ENCODE measurements around the gene NPTX1.

The NPTX1 gene

DNA sequence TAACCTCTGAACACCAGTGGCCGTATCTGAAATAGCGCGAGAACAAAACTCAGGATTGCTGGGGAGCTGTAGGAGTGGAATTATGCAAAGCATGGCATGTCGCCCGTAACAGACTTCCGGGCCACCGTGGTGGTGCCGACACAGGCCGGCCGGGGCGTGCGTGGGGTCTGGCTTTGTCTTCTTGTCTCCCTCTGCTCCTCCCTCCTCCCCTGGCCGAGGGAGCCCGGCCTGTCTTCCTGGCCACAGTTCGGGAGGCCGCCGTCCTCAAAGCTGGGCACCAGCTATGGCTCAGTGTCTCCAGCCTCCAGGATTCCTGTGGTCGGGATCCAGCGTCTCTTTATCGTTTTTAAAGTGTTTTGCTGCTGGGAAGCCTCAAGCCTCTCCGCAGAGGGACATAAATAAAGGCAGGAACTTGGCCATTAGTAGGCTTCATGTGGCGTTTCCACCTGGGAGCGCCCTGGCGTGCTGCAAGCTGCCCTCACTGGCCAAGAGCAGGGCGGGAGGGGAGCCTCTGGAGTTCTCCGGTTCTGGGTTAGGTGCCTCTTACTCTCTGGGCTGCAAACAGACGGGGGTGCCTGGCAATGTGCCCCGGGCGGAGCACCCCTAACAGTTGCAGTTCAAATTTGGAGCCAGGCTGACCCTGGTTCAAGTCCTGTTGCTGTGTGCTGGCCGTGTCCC, 22.0 kb upstream of the NPTX1 start:
- DNase-seq (ENCODE audit: insufficient read length, low spot score) (no peak), FAIRE-seq (no peak)
- TF ChIP-seq POLR2AphosphoS5 (IDR thresholded peaks at IDR 0.05; ENCODE audit: low read depth, low read length): no peak
- TF ChIP-seq POU2F2 (IDR thresholded peaks at IDR 0.05; ENCODE audit: low read depth, low read length): peak; percentile 42; the same call in 1 of the 2 replicates
- TF ChIP-seq POLR2A (IDR thresholded peaks at IDR 0.05; ENCODE audit: low read depth, low read length): no peak
- TF ChIP-seq PAX5 (IDR thresholded peaks at IDR 0.05; ENCODE audit: insufficient read depth, low read length, severe bottlenecking): no peak
- no peak for TF ChIP-seq SPI1 (IDR thresholded peaks at IDR 0.05; ENCODE audit: low read depth, low read length)

DNA sequence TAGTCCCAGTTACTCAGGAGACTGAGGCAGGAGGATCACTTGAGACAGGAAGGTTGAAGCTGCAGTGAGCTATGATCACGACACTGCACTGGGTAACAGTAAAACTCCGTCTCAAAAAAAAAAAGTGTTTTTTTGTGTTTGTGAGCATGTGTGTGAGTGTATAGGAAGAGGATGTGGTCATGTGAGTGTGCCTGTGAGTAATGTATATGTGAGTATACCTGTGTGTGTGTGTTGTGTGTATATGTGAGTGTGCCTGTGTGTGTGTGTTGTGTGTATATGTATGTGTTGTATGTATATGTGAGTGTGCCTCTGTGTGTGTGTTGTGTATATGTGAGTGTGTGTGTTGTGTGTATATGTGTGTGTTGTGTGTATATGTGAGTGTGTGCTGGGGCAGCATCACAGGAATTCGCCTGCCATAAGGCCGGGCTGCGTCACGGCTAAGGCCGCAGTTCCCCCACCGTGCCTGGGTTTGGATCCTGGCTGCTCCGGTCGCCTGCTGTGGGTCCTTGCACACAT, 21.4 kb upstream of the NPTX1 start:
- FAIRE-seq: peak; percentile 94
- TF ChIP-seq POU2F2 (IDR thresholded peaks at IDR 0.05; ENCODE audit: low read depth, low read length): no peak
- no peak for TF ChIP-seq PAX5 (IDR thresholded peaks at IDR 0.05; ENCODE audit: insufficient read depth, low read length, severe bottlenecking)
- no peak for DNase-seq (ENCODE audit: insufficient read length, low spot score)

DNA sequence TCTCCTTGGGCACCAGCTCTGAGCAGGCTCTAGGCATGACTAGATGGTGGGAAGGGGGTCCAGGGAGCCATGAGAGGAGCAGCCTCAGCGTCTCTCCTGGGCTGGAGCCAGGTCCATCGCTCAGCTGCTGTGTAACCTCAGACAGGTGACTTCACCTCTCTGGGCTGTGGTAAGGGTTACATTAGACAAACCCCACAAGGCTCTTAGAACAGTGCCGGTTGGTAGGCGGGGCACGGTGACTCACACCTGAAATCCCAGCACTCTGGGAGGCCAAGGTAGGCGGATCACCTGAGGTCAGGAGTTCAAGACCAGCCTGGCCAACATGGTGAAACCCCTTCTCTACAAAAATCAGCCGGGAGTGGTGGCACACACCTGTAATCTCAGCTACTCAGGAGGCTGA, 18.1 kb upstream of the NPTX1 start:
- TF ChIP-seq POLR2AphosphoS5 (IDR thresholded peaks at IDR 0.05; ENCODE audit: low read depth, low read length) (no peak), TAF1 (IDR thresholded peaks at IDR 0.05; ENCODE audit: low read depth, low read length) (no peak), PAX5 (IDR thresholded peaks at IDR 0.05; ENCODE audit: insufficient read depth, low read length, severe bottlenecking) (no peak)
- no peak for FAIRE-seq
- no peak for DNase-seq (ENCODE audit: insufficient read length, low spot score)

DNA sequence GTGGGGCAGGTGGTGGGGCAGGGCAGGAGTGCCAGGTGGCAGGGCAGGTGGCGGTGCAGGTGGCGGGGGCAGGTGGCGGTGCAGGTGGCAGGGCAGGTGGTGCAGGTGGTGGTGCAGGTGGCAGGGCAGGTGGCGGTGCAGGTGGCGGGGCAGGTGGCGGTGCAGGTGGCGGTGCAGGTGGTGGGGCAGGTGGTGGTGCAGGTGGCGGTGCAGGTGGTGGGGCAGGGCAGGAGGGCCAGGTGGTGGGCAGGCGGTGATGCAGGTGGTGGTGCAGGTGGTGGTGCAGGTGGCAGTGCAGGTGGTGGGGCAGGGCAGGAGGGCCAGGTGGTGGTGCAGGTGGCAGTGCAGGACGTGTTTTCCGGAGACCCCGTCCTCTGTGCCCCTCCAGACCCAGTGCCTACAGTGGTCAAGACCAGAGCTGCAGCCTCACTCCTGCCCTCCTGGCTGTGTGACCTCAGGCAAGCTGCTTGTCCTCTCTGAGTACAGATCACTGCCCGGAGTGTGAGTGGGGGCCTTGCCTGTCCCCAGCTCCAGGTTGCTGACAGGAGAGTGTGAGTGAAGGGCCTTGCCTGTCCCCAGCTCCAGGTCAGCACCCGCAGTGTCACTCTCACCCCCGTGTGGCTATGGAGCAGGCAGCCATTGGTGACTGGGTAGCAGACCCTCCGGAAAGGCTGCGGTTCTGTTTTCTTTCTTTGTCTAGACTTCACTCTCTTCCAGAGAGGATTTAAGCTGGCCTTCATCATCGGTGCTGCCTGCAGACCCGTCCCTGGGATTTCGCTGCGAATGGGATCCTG, 16.1 kb upstream of the NPTX1 start:
- DNase-seq (ENCODE audit: insufficient read length, low spot score) (no peak), FAIRE-seq (no peak)
- TF ChIP-seq POLR2A (IDR thresholded peaks at IDR 0.05; ENCODE audit: low read depth, low read length): no peak
- TF ChIP-seq TAF1 (IDR thresholded peaks at IDR 0.05; ENCODE audit: low read depth, low read length): no peak
- no peak for TF ChIP-seq POU2F2 (IDR thresholded peaks at IDR 0.05; ENCODE audit: low read depth, low read length)
- TF ChIP-seq SPI1 (IDR thresholded peaks at IDR 0.05; ENCODE audit: low read depth, low read length): no peak
- TF ChIP-seq POLR2AphosphoS5 (IDR thresholded peaks at IDR 0.05; ENCODE audit: low read depth, low read length): no peak
- no peak for TF ChIP-seq PAX5 (IDR thresholded peaks at IDR 0.05; ENCODE audit: insufficient read depth, low read length, severe bottlenecking)

DNA sequence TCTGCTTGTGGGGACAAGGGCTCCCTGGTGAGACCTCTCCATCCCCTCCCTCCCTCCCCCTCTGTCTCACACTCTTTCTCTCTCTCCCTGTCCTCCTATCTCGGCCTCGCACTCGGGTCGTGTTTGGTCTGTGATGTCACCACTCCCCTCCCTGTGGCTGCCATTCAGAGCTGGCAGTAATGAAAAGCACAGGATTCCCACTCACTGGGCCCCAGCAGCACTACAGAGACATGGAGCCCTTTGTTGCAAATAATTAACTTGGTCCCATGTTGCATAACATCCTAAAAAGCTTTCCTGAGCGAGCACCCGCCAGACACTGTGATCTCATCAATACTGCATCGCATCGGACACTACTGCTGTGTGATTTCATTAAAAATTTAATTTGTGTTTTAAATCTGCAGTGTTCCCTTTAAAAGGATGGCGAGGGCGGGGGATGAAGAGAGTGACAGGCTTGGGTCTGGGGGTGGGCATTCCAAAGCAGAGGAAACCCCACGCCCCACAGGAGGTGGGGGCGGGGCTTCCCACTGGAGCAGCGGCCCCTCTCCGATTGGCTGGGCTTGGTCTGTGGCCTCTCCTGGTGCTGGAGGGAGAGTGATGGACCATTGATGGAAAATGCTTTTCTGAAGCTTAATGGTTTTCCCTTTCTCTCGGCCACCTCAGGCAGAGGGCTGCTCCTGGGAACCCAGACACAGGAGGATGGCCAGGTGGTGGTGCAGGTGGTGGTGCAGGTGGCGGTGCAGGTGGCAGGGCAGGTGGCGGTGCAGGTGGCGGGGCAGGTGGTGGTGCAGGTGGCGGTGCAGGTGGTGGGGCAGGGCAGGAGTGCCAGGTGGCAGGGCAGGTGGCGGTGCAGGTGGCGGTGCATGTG, 15.3 kb upstream of the NPTX1 start:
- FAIRE-seq: no peak
- no peak for DNase-seq (ENCODE audit: insufficient read length, low spot score)
- TF ChIP-seq SPI1 (IDR thresholded peaks at IDR 0.05; ENCODE audit: low read depth, low read length) (no peak), TAF1 (IDR thresholded peaks at IDR 0.05; ENCODE audit: low read depth, low read length) (no peak), POLR2AphosphoS5 (IDR thresholded peaks at IDR 0.05; ENCODE audit: low read depth, low read length) (no peak), POLR2A (IDR thresholded peaks at IDR 0.05; ENCODE audit: low read depth, low read length) (no peak), POU2F2 (IDR thresholded peaks at IDR 0.05; ENCODE audit: low read depth, low read length) (no peak), PAX5 (IDR thresholded peaks at IDR 0.05; ENCODE audit: insufficient read depth, low read length, severe bottlenecking) (no peak)

DNA sequence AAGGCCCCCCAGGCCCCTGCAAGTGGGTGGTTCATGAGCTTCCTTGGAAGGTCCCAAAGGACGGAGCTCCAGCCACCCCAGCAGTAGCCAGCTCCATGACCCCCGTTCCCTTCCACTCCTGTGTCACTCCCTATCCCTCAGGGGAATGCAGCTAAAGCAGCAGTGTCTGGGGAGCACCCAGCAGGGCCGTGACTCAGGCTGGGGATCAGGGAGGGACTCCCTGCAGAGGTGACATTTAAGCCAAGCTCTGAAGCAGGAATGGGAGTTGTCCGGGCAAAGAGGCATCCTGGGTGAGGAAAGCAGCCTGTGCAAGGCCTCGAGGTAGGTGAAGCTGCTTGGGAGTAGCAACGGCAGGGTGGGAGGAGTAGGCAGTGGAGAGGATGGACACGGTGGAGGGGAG, 11.1 kb upstream of the NPTX1 start:
- FAIRE-seq (no peak), DNase-seq (ENCODE audit: insufficient read length, low spot score) (no peak)
- TF ChIP-seq SPI1 (IDR thresholded peaks at IDR 0.05; ENCODE audit: low read depth, low read length) (no peak), POU2F2 (IDR thresholded peaks at IDR 0.05; ENCODE audit: low read depth, low read length) (no peak), POLR2AphosphoS5 (IDR thresholded peaks at IDR 0.05; ENCODE audit: low read depth, low read length) (no peak), TAF1 (IDR thresholded peaks at IDR 0.05; ENCODE audit: low read depth, low read length) (no peak), PAX5 (IDR thresholded peaks at IDR 0.05; ENCODE audit: insufficient read depth, low read length, severe bottlenecking) (no peak)

DNA sequence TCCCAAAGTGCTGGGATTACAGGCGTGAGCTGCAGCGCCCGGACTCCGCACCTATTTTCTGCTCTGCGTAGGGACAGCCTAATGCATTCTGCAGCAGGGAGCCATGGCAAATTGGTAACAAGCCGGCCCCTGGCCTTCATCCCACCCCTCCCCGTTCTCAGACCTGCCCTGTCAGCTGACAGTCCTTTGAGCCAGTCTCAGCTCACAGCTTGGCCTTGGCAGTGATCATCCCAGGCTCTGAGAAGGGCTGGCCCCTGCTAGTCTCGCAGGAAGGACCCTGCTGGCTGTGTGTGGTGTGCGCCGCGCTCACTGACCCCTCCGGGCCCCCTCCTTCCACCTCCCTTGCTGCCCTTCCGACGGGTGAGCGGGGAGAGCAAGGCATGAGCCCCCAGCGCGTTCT, 10.3 kb upstream of the NPTX1 start:
- TF ChIP-seq POLR2AphosphoS5 (IDR thresholded peaks at IDR 0.05; ENCODE audit: low read depth, low read length): no peak
- no peak for TF ChIP-seq SPI1 (IDR thresholded peaks at IDR 0.05; ENCODE audit: low read depth, low read length)
- TF ChIP-seq POLR2A (IDR thresholded peaks at IDR 0.05; ENCODE audit: low read depth, low read length): no peak
- no peak for TF ChIP-seq TAF1 (IDR thresholded peaks at IDR 0.05; ENCODE audit: low read depth, low read length)
- no peak for TF ChIP-seq POU2F2 (IDR thresholded peaks at IDR 0.05; ENCODE audit: low read depth, low read length)
- TF ChIP-seq PAX5 (IDR thresholded peaks at IDR 0.05; ENCODE audit: insufficient read depth, low read length, severe bottlenecking): no peak
- FAIRE-seq (no peak), DNase-seq (ENCODE audit: insufficient read length, low spot score) (no peak)

DNA sequence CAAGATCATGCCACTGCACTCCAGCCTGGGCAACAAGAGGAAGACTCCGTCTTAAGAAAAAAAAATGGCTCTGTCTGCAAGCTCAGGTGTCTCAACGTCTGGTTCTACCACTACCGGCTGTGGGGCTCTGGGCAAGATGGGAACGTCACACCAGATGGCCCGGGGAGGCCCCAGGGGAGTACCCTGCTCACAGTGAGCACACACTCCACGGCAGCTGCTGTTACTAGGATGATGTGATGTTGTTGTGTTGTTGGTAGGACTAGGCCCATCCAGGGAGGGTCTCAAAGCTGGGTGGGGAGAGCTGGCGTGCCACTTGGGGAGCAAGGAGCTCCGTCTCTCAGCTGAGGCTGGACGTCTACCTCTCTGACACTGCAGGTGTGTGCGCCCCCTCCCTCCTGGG, 9.4 kb upstream of the NPTX1 start:
- FAIRE-seq: no peak
- no peak for DNase-seq (ENCODE audit: insufficient read length, low spot score)
- TF ChIP-seq POLR2A (IDR thresholded peaks at IDR 0.05; ENCODE audit: low read depth, low read length): no peak
- TF ChIP-seq POU2F2 (IDR thresholded peaks at IDR 0.05; ENCODE audit: low read depth, low read length): no peak
- TF ChIP-seq SPI1 (IDR thresholded peaks at IDR 0.05; ENCODE audit: low read depth, low read length): no peak
- TF ChIP-seq POLR2AphosphoS5 (IDR thresholded peaks at IDR 0.05; ENCODE audit: low read depth, low read length): no peak
- no peak for TF ChIP-seq TAF1 (IDR thresholded peaks at IDR 0.05; ENCODE audit: low read depth, low read length)
- TF ChIP-seq PAX5 (IDR thresholded peaks at IDR 0.05; ENCODE audit: insufficient read depth, low read length, severe bottlenecking): no peak

All from GM12891 (cell line).